Measurements from ENCODE around the gene BUB1B.
"Not testable (repeated sequence)": the region's sequence is repeated elsewhere in the genome, so short reads cannot be mapped to it uniquely, and the experiment has no call there.

BUB1B gene

GRCh38 chr15:40130799-40131502 lies 29.9 kb upstream of the BUB1B start:
- Histone ChIP-seq H4K20me1 (ENCODE audit: control insufficient read depth, insufficient read depth, low read depth, low read length) (no peaks in the 10 kb centered on the region), H3K36me3 (ENCODE audit: control insufficient read depth, low read length) (no peaks in the 10 kb centered on the region), H3K27ac (ENCODE audit: low read depth, low read length) (no peak overlapping the region), H3K79me2 (ENCODE audit: control insufficient read depth, low read length) (no peaks in the 10 kb centered on the region), H3K9me3 (ENCODE audit: control insufficient read depth, insufficient read depth, low read length) (no peaks in the 10 kb centered on the region), H3K4me3 (ENCODE audit: low read length) (no peak overlapping the region), H3F3A (ENCODE audit: control insufficient read depth, insufficient read depth) (no peaks in the 10 kb centered on the region), H3K4me1 (ENCODE audit: control insufficient read depth, low read length) (no peaks in the 10 kb centered on the region), H3K27me3 (ENCODE audit: control insufficient read depth, low read length) (no peaks in the 10 kb centered on the region), H3K9me2 (replicated peaks; ENCODE audit: control insufficient read depth, low read length) (no peaks in the 10 kb centered on the region), H3K4me2 (ENCODE audit: low read length) (no peak overlapping the region)
- TF ChIP-seq EZH2phosphoT487 (IDR thresholded peaks at IDR 0.05; ENCODE audit: borderline replicate concordance, low read length), result no peak
- TF ChIP-seq CTCF (IDR thresholded peaks at IDR 0.05; ENCODE audit: low read depth, low read length, poor library complexity, severe bottlenecking), result no peak

GRCh38 chr15:40133544-40133943 lies 27.3 kb upstream of the BUB1B start:
- Histone ChIP-seq H3K4me1 (ENCODE audit: control insufficient read depth, low read length) (no peaks in the 10 kb centered on the region), H4K20me1 (ENCODE audit: control insufficient read depth, insufficient read depth, low read depth, low read length) (no peaks in the 10 kb centered on the region), H3K4me3 (ENCODE audit: low read length) (no peak overlapping the region), H3K4me2 (ENCODE audit: low read length) (no peak overlapping the region), H3K27me3 (ENCODE audit: control insufficient read depth, low read length) (no peaks in the 10 kb centered on the region), H3K9me3 (ENCODE audit: control insufficient read depth, insufficient read depth, low read length) (no peaks in the 10 kb centered on the region), H3F3A (ENCODE audit: control insufficient read depth, insufficient read depth) (no peaks in the 10 kb centered on the region), H3K9me2 (replicated peaks; ENCODE audit: control insufficient read depth, low read length) (no peaks in the 10 kb centered on the region), H3K27ac (ENCODE audit: low read depth, low read length) (no peak overlapping the region), H3K79me2 (ENCODE audit: control insufficient read depth, low read length) (no peaks in the 10 kb centered on the region), H3K36me3 (ENCODE audit: control insufficient read depth, low read length) (no peaks in the 10 kb centered on the region)
- TF ChIP-seq EZH2phosphoT487 (IDR thresholded peaks at IDR 0.05; ENCODE audit: borderline replicate concordance, low read length), result no peak

- no peaks in the 10 kb centered on the region for H3K9me2 ChIP-seq (replicated peaks; ENCODE audit: control insufficient read depth, low read length)
- H3K36me3 ChIP-seq (ENCODE audit: control insufficient read depth, low read length), result no peaks in the 10 kb centered on the region
- no peaks in the 10 kb centered on the region for H3F3A ChIP-seq (ENCODE audit: control insufficient read depth, insufficient read depth)
- no peak overlapping the region for H3K4me2 ChIP-seq (ENCODE audit: low read length)
- no peak overlapping the region for H3K27ac ChIP-seq (ENCODE audit: low read depth, low read length)
- no peaks in the 10 kb centered on the region for H3K27me3 ChIP-seq (ENCODE audit: control insufficient read depth, low read length)
- H3K4me1 ChIP-seq (ENCODE audit: control insufficient read depth, low read length), result no peaks in the 10 kb centered on the region
- no peaks in the 10 kb centered on the region for H3K9me3 ChIP-seq (ENCODE audit: control insufficient read depth, insufficient read depth, low read length)
- TF ChIP-seq EZH2phosphoT487 (IDR thresholded peaks at IDR 0.05; ENCODE audit: borderline replicate concordance, low read length) (no peak), CTCF (IDR thresholded peaks at IDR 0.05; ENCODE audit: low read depth, low read length, poor library complexity, severe bottlenecking) (no peak)
- no peaks in the 10 kb centered on the region for H4K20me1 ChIP-seq (ENCODE audit: control insufficient read depth, insufficient read depth, low read depth, low read length)
- H3K4me3 ChIP-seq (ENCODE audit: low read length), result no peak overlapping the region
- H3K79me2 ChIP-seq (ENCODE audit: control insufficient read depth, low read length), result no peaks in the 10 kb centered on the region
These were observed 26.0 kb upstream of the BUB1B start for GRCh38 chr15:40134885-40135284.

- H3K79me2 ChIP-seq (ENCODE audit: control insufficient read depth, low read length); H3K9me2 ChIP-seq (replicated peaks; ENCODE audit: control insufficient read depth, low read length); H3K36me3 ChIP-seq (ENCODE audit: control insufficient read depth, low read length); H4K20me1 ChIP-seq (ENCODE audit: control insufficient read depth, insufficient read depth, low read depth, low read length); H3K27me3 ChIP-seq (ENCODE audit: control insufficient read depth, low read length); H3K9me3 ChIP-seq (ENCODE audit: control insufficient read depth, insufficient read depth, low read length); H3F3A ChIP-seq (ENCODE audit: control insufficient read depth, insufficient read depth); H3K4me2 ChIP-seq (ENCODE audit: low read length); H3K4me3 ChIP-seq (ENCODE audit: low read length); H3K4me1 ChIP-seq (ENCODE audit: control insufficient read depth, low read length); H3K27ac ChIP-seq (ENCODE audit: low read depth, low read length): not testable (repeated sequence)
These were observed 24.9 kb upstream of the BUB1B start for GRCh38 chr15:40135846-40136450.

Data from DOHH2 (cell line).